ENCODE results near the gene MOV10L1. TPM values are rescaled to one million over a fixed set of nuclear protein-coding genes. Genes with fewer than 3 reads are reported as not detected.

The MOV10L1 gene
- total RNA-seq, 2 experiments from 2014 or later: not detected

GRCh38 chr22:50053861-50054260 lies 35.9 kb upstream of the MOV10L1 start:
- no peak for TF ChIP-seq CTCF (IDR thresholded peaks at IDR 0.05)
- peaks cover 14 to 22% of the 10 kb centered on the region in 2 experiments for H3K27me3 ChIP-seq (ENCODE audit: control insufficient read depth in 1 of 2, insufficient read depth in 2 of 2, low read length in 2 of 2)
- H3K36me3 ChIP-seq (ENCODE audit: insufficient read depth, low read length): no peaks in the 10 kb centered on the region
- DNase-seq (no peak), ATAC-seq (ENCODE audit: poor library complexity) (no peak)
- peaks cover 35% of the 10 kb centered on the region for H3K27me3 Mint-ChIP-seq
- intact Hi-C loops (cut with DNase I, micrococcal nuclease): no loop called here
- no peak overlapping the region for H3K4me3 Mint-ChIP-seq
- no peaks in the 10 kb centered on the region for H3K4me1 ChIP-seq (ENCODE audit: insufficient read depth, low read length)
- peaks cover 0 to 21% of the 10 kb centered on the region in 2 experiments for H3K9me3 ChIP-seq (ENCODE audit: control insufficient read depth in 1 of 2, insufficient read depth in 1 of 2, low read length in 2 of 2)
- H3K36me3 Mint-ChIP-seq (ENCODE audit: low read depth): no peaks in the 10 kb centered on the region
- no peak overlapping the region for H3K27ac Mint-ChIP-seq
- no peaks in the 10 kb centered on the region for H3K9me3 Mint-ChIP-seq
- no peak overlapping the region for H3K27ac ChIP-seq (ENCODE audit: low read depth in 1 of 2, low read length in 2 of 2)
- POLR2A ChIA-PET: no interaction called here
- CTCF ChIA-PET: no interaction called here
- H3K4me3 ChIP-seq (ENCODE audit: low read length): no peak overlapping the region
- no peaks in the 10 kb centered on the region for H3K4me1 Mint-ChIP-seq (ENCODE audit: low read depth)

GRCh38 chr22:50056214-50056972 lies 33.4 kb upstream of the MOV10L1 start:
- H3K4me3 ChIP-seq (ENCODE audit: low read length): no peak overlapping the region
- ATAC-seq (ENCODE audit: poor library complexity) (no peak), DNase-seq (no peak)
- H3K27ac ChIP-seq (ENCODE audit: low read depth in 1 of 2, low read length in 2 of 2): no peak overlapping the region
- H3K4me1 ChIP-seq (ENCODE audit: insufficient read depth, low read length): no peaks in the 10 kb centered on the region
- no peaks in the 10 kb centered on the region for H3K9me3 Mint-ChIP-seq
- peaks cover 27 to 36% of the 10 kb centered on the region in 2 experiments for H3K27me3 ChIP-seq (ENCODE audit: control insufficient read depth in 1 of 2, insufficient read depth in 2 of 2, low read length in 2 of 2)
- no peak overlapping the region for H3K27ac Mint-ChIP-seq
- intact Hi-C loops (cut with DNase I, micrococcal nuclease): no loop called here
- TF ChIP-seq CTCF (IDR thresholded peaks at IDR 0.05): no peak
- ChIA-PET POLR2A (no interaction called here), CTCF (interaction anchor here (1.0 kb wide), 1 partner anchor 12 kb away, joined by 4 read pairs; no protein-coding TSS in a partner anchor)
- H3K9me3 ChIP-seq (ENCODE audit: control insufficient read depth in 1 of 2, insufficient read depth in 1 of 2, low read length in 2 of 2): peaks cover 0 to 21% of the 10 kb centered on the region in 2 experiments
- no peaks in the 10 kb centered on the region for H3K36me3 Mint-ChIP-seq (ENCODE audit: low read depth)
- H3K4me1 Mint-ChIP-seq (ENCODE audit: low read depth): no peaks in the 10 kb centered on the region
- peaks cover 44% of the 10 kb centered on the region for H3K27me3 Mint-ChIP-seq
- H3K4me3 Mint-ChIP-seq: no peak overlapping the region
- H3K36me3 ChIP-seq (ENCODE audit: insufficient read depth, low read length): no peaks in the 10 kb centered on the region

GRCh38 chr22:50057278-50058060 lies 32.3 kb upstream of the MOV10L1 start:
- peaks cover 27 to 36% of the 10 kb centered on the region in 2 experiments for H3K27me3 ChIP-seq (ENCODE audit: control insufficient read depth in 1 of 2, insufficient read depth in 2 of 2, low read length in 2 of 2)
- intact Hi-C loops (cut with DNase I, micrococcal nuclease): no loop called here
- Mint-ChIP-seq H3K4me1 (ENCODE audit: low read depth) (no peaks in the 10 kb centered on the region), H3K27me3 (peaks cover 46% of the 10 kb centered on the region), H3K4me3 (no peak overlapping the region), H3K9me3 (no peaks in the 10 kb centered on the region), H3K27ac (no peak overlapping the region), H3K36me3 (ENCODE audit: low read depth) (no peaks in the 10 kb centered on the region)
- no peak for TF ChIP-seq CTCF (IDR thresholded peaks at IDR 0.05)
- CTCF ChIA-PET: no interaction called here
- POLR2A ChIA-PET: no interaction called here
- ATAC-seq (ENCODE audit: poor library complexity): no peak
- H3K27ac ChIP-seq (ENCODE audit: low read depth in 1 of 2, low read length in 2 of 2): no peak overlapping the region
- H3K4me1 ChIP-seq (ENCODE audit: insufficient read depth, low read length): no peaks in the 10 kb centered on the region
- DNase-seq: no peak
- H3K4me3 ChIP-seq (ENCODE audit: low read length): no peak overlapping the region
- peaks cover 0 to 16% of the 10 kb centered on the region in 2 experiments for H3K9me3 ChIP-seq (ENCODE audit: control insufficient read depth in 1 of 2, insufficient read depth in 1 of 2, low read length in 2 of 2)
- no peaks in the 10 kb centered on the region for H3K36me3 ChIP-seq (ENCODE audit: insufficient read depth, low read length)
